DOHH2 (cell line): Measurements from ENCODE around the gene ZFHX3.

Source experiments
- H3F3A ChIP-seq: fragments of 200-600 bp; sonication (generic), shearing (Covaris generic); 2 replicates; pipeline ENCODE4 v1.6.0; 2016; ENCODE audit warnings: antibody characterized with exemption, mild to moderate bottlenecking; ENCODE audit not compliant: control insufficient read depth, insufficient read depth
- H3K27ac ChIP-seq: fragments of 200-600 bp; sonication (generic); 2 replicates; pipeline ENCODE4 v1.5.1; 2014; ENCODE audit warnings: low read depth, mild to moderate bottlenecking, low read length, moderate library complexity
- H3K27me3 ChIP-seq: fragments of 200-600 bp; sonication (generic); 2 replicates; pipeline ENCODE4 v1.6.1; 2014; ENCODE audit warnings: mild to moderate bottlenecking, low read length, mixed read lengths; ENCODE audit not compliant: control insufficient read depth
- H3K36me3 ChIP-seq: fragments of 200-600 bp; sonication (generic); 2 replicates; pipeline ENCODE4 v1.6.1; 2014; ENCODE audit warnings: mild to moderate bottlenecking, low read length, moderate library complexity, mixed read lengths; ENCODE audit not compliant: control insufficient read depth
- H3K4me1 ChIP-seq: fragments of 200-600 bp; sonication (generic); 2 replicates; pipeline ENCODE4 v1.6.1; 2014; ENCODE audit warnings: mild to moderate bottlenecking, low read length, mixed read lengths; ENCODE audit not compliant: control insufficient read depth
- H3K4me2 ChIP-seq: fragments of 200-600 bp; sonication (generic); 2 replicates; pipeline ENCODE4 v1.6.0; 2014; ENCODE audit warnings: mild to moderate bottlenecking, low read length, moderate library complexity
- H3K4me3 ChIP-seq: fragments of 200-600 bp; sonication (generic); 2 replicates; pipeline ENCODE4 v1.5.1; 2014; ENCODE audit warnings: mild to moderate bottlenecking, low read length, mixed read lengths
- H3K79me2 ChIP-seq: fragments of 200-600 bp; sonication (generic); 2 replicates; pipeline ENCODE4 v1.6.1; 2014; ENCODE audit warnings: mild to moderate bottlenecking, low read length, mixed read lengths; ENCODE audit not compliant: control insufficient read depth
- H3K9me2 ChIP-seq: fragments of 200-600 bp; sonication (generic); replicated peaks from 2 replicates; pipeline ENCODE4 v1.6.1; 2014; ENCODE audit warnings: mild to moderate bottlenecking, low read length, mixed read lengths; ENCODE audit not compliant: control insufficient read depth
- H3K9me3 ChIP-seq: fragments of 200-600 bp; sonication (generic); 2 replicates; pipeline ENCODE4 v1.6.1; 2014; ENCODE audit warnings: antibody characterized with exemption, low read length, mixed read lengths; ENCODE audit not compliant: control insufficient read depth, insufficient read depth
- H4K20me1 ChIP-seq: fragments of 200-600 bp; sonication (generic); 2 replicates; pipeline ENCODE4 v1.6.0; 2014; ENCODE audit warnings: low read depth, mild to moderate bottlenecking, antibody characterized with exemption, low read length, moderate library complexity; ENCODE audit not compliant: control insufficient read depth, insufficient read depth
- CTCF ChIP-seq: fragments of 200-600 bp; sonication (generic); IDR thresholded peaks from one replicate; pipeline ENCODE4 v1.5.1; 2014; ENCODE audit warnings: antibody characterized with exemption, mild to moderate bottlenecking, low read depth, low read length; ENCODE audit not compliant: poor library complexity, severe bottlenecking
- EZH2phosphoT487 ChIP-seq: fragments of 200-600 bp; sonication (generic); IDR thresholded peaks from 2 replicates; pipeline ENCODE4 v1.6.1; 2017; ENCODE audit warnings: borderline replicate concordance, mild to moderate bottlenecking, antibody characterized with exemption, low read length, moderate library complexity, mixed read lengths

The ZFHX3 gene

GRCh38 chr16:73050201-73051099 lies 2.5 kb upstream of the ZFHX3 start:
- Histone ChIP-seq H3K4me2 (no peak overlapping the region), H3K79me2 (peaks cover 83% of the 10 kb centered on the region)

GRCh38 chr16:73049511-73049910 lies 1.6 kb upstream of the ZFHX3 start:
- Histone ChIP-seq H4K20me1 (peaks cover 19% of the 10 kb centered on the region), H3K27ac (no peak overlapping the region), H3K36me3 (no peaks in the 10 kb centered on the region), H3K4me2 (no peak overlapping the region), H3F3A (peaks cover 13% of the 10 kb centered on the region; the same call in 1 of the 2 replicates), H3K9me2 (no peaks in the 10 kb centered on the region), H3K79me2 (peaks cover 81% of the 10 kb centered on the region), H3K27me3 (peaks cover 19% of the 10 kb centered on the region), H3K4me3 (no peak overlapping the region), H3K9me3 (no peaks in the 10 kb centered on the region), H3K4me1 (peaks cover 48% of the 10 kb centered on the region)
- no peak for TF ChIP-seq CTCF
- TF ChIP-seq EZH2phosphoT487: no peak

More at GRCh38 chr16:73050201-73051099, 2.5 kb upstream of the ZFHX3 start:
- H3K27me3 ChIP-seq: peaks cover 19% of the 10 kb centered on the region
- H3K4me3 ChIP-seq: no peak overlapping the region
- H3K9me2 ChIP-seq: no peaks in the 10 kb centered on the region
- TF ChIP-seq CTCF (no peak), EZH2phosphoT487 (no peak)
- H4K20me1 ChIP-seq: peaks cover 22% of the 10 kb centered on the region
- H3F3A ChIP-seq: peaks cover 9% of the 10 kb centered on the region
- H3K9me3 ChIP-seq: no peaks in the 10 kb centered on the region
- no peaks in the 10 kb centered on the region for H3K36me3 ChIP-seq
- no peak overlapping the region for H3K27ac ChIP-seq
- peaks cover 57% of the 10 kb centered on the region for H3K4me1 ChIP-seq

- H3K9me2 ChIP-seq: no peaks in the 10 kb centered on the region
- H3K27ac ChIP-seq: no peak overlapping the region
- H3K4me1 ChIP-seq: peaks cover 48% of the 10 kb centered on the region
- H3K9me3 ChIP-seq: no peaks in the 10 kb centered on the region
- TF ChIP-seq CTCF (no peak), EZH2phosphoT487 (no peak)
- H3K79me2 ChIP-seq: peaks cover 82% of the 10 kb centered on the region
- H3F3A ChIP-seq: peaks cover 13% of the 10 kb centered on the region; the same call in 1 of the 2 replicates
- H3K27me3 ChIP-seq: peaks cover 19% of the 10 kb centered on the region
- peaks cover 19% of the 10 kb centered on the region for H4K20me1 ChIP-seq
- peak overlapping the region; percentile 95 for H3K4me2 ChIP-seq
- no peaks in the 10 kb centered on the region for H3K36me3 ChIP-seq
- peak overlapping the region; percentile 75 for H3K4me3 ChIP-seq
Observed at GRCh38 chr16:73049091-73049490, 1.2 kb upstream of the ZFHX3 start.
